Measurements from ENCODE around the gene CRK.
"Not testable (repeated sequence)": the region's sequence is repeated elsewhere in the genome, so short reads cannot be mapped to it uniquely, and the experiment has no call there.

CRK gene

GRCh38 chr17:1390432-1391367 is 65.3 kb downstream of the CRK start:
- peak; percentile 43 to 50 for DNase-seq (ENCODE audit: low read depth in 1 of 2, low spot score in 1 of 2)
- Histone ChIP-seq H3K27me3 (ENCODE audit: insufficient read depth, poor library complexity, severe bottlenecking) (no peaks in the 10 kb centered on the region), H3K27ac (replicated peaks) (peak overlapping the region; percentile 42; the same call in 1 of the 2 replicates), H3K4me3 (replicated peaks; ENCODE audit: insufficient read depth, low read length) (no peak overlapping the region)
- no peak for TF ChIP-seq POLR2AphosphoS5 (IDR thresholded peaks at IDR 0.05; ENCODE audit: low read depth)
- no peak for TF ChIP-seq GABPA (IDR thresholded peaks at IDR 0.05; ENCODE audit: low read depth)
- TF ChIP-seq CTCF (IDR thresholded peaks at IDR 0.05; ENCODE audit: insufficient read depth, low read length) = no peak
- TF ChIP-seq REST (IDR thresholded peaks at IDR 0.05; ENCODE audit: insufficient replicate concordance, low read depth) = no peak
- TF ChIP-seq SPI1 (IDR thresholded peaks at IDR 0.05; ENCODE audit: borderline replicate concordance, low read depth) = no peak

GRCh38 chr17:1387490-1388227 is 68.4 kb downstream of the CRK start:
- H3K4me3 ChIP-seq (replicated peaks; ENCODE audit: insufficient read depth, low read length); DNase-seq (ENCODE audit: low read depth in 1 of 2, low spot score in 1 of 2); H3K27ac ChIP-seq (replicated peaks); H3K27me3 ChIP-seq (ENCODE audit: insufficient read depth, poor library complexity, severe bottlenecking): not testable (repeated sequence)

- H3K27me3 ChIP-seq (ENCODE audit: insufficient read depth, poor library complexity, severe bottlenecking); DNase-seq (ENCODE audit: low read depth in 1 of 2, low spot score in 1 of 2); H3K27ac ChIP-seq (replicated peaks); H3K4me3 ChIP-seq (replicated peaks; ENCODE audit: insufficient read depth, low read length): not testable (repeated sequence)
Measured at GRCh38 chr17:1386675-1387190, 69.3 kb downstream of the CRK start.

- TF ChIP-seq SPI1 (IDR thresholded peaks at IDR 0.05; ENCODE audit: borderline replicate concordance, low read depth) (no peak), POLR2AphosphoS5 (IDR thresholded peaks at IDR 0.05; ENCODE audit: low read depth) (no peak), GABPA (IDR thresholded peaks at IDR 0.05; ENCODE audit: low read depth) (no peak), REST (IDR thresholded peaks at IDR 0.05; ENCODE audit: insufficient replicate concordance, low read depth) (no peak), CTCF (IDR thresholded peaks at IDR 0.05; ENCODE audit: insufficient read depth, low read length) (no peak)
- DNase-seq (ENCODE audit: low read depth in 1 of 2, low spot score in 1 of 2) = no peak
- Histone ChIP-seq H3K4me3 (replicated peaks; ENCODE audit: insufficient read depth, low read length) (no peak overlapping the region), H3K27ac (replicated peaks) (no peak overlapping the region), H3K27me3 (ENCODE audit: insufficient read depth, poor library complexity, severe bottlenecking) (no peaks in the 10 kb centered on the region)
Measured at GRCh38 chr17:1386265-1386664, 69.8 kb downstream of the CRK start.

Data from HL-60 (cell line).